IPS-18c (cell line): ENCODE results near the gene KIF5C.
"Not testable (repeated sequence)": the region's sequence is repeated elsewhere in the genome, so short reads cannot be mapped to it uniquely, and the experiment has no call there.

ENCODE experiments used
- H3K4me3 ChIP-seq: 2 replicates; pipeline ENCODE4 v1.7.0; 2013; ENCODE audit warnings: low read depth, mild to moderate bottlenecking, low read length, moderate library complexity; ENCODE audit not compliant: insufficient read depth
- H3K9me3 ChIP-seq: one replicate; pipeline ENCODE4 v1.6.1; 2013; ENCODE audit warnings: mild to moderate bottlenecking, low read length, moderate library complexity; ENCODE audit not compliant: control insufficient read depth, insufficient read depth

Gene KIF5C

GRCh38 chr2:148874868-148875341 is at the start of gene KIF5C:
Gene KIF5C (plus strand): TSS chr2:148875227. CDS start chr2:148875618, 391 bp downstream.
- Histone ChIP-seq H3K4me3 (peak within 1 kb of the TSS; percentile 76), H3K9me3 (no peaks in the 10 kb centered on the region)

- H3K9me3 ChIP-seq: no peaks in the 10 kb centered on the region
Observed at GRCh38 chr2:148826791-148827190, 48.2 kb upstream of the KIF5C start.

GRCh38 chr2:148828941-148829340 is 46.1 kb upstream of the KIF5C start:
- H3K9me3 ChIP-seq: no peaks in the 10 kb centered on the region
- H3K4me3 ChIP-seq: no peak overlapping the region

More at GRCh38 chr2:148826791-148827190, 48.2 kb upstream of the KIF5C start:
- no peak overlapping the region for H3K4me3 ChIP-seq

GRCh38 chr2:148829618-148830017 is 45.4 kb upstream of the KIF5C start:
- H3K9me3 ChIP-seq: no peaks in the 10 kb centered on the region
- H3K4me3 ChIP-seq: no peak overlapping the region

GRCh38 chr2:148832637-148833036 is 42.4 kb upstream of the KIF5C start:
- no peak overlapping the region for H3K4me3 ChIP-seq

GRCh38 chr2:148842050-148842449 is 33.0 kb upstream of the KIF5C start:
- Histone ChIP-seq H3K9me3 (no peaks in the 10 kb centered on the region), H3K4me3 (no peak overlapping the region)

More at GRCh38 chr2:148832637-148833036, 42.4 kb upstream of the KIF5C start:
- H3K9me3 ChIP-seq: no peaks in the 10 kb centered on the region

- Histone ChIP-seq H3K4me3 (no peak overlapping the region), H3K9me3 (no peaks in the 10 kb centered on the region)
Observed at GRCh38 chr2:148848146-148848545, 26.9 kb upstream of the KIF5C start.

- Histone ChIP-seq H3K4me3 (no peak overlapping the region), H3K9me3 (no peaks in the 10 kb centered on the region)
Observed at GRCh38 chr2:148853458-148853857, 21.6 kb upstream of the KIF5C start.

GRCh38 chr2:148860037-148860436 is 15.0 kb upstream of the KIF5C start:
- H3K9me3 ChIP-seq: no peaks in the 10 kb centered on the region

GRCh38 chr2:148861367-148861766 is 13.7 kb upstream of the KIF5C start:
- no peak overlapping the region for H3K4me3 ChIP-seq
- H3K9me3 ChIP-seq: no peaks in the 10 kb centered on the region

More at GRCh38 chr2:148860037-148860436, 15.0 kb upstream of the KIF5C start:
- no peak overlapping the region for H3K4me3 ChIP-seq

- H3K4me3 ChIP-seq, H3K9me3 ChIP-seq: not testable (repeated sequence)
Observed at GRCh38 chr2:148862478-148862877, 12.5 kb upstream of the KIF5C start.

- H3K9me3 ChIP-seq: no peaks in the 10 kb centered on the region
- no peak overlapping the region for H3K4me3 ChIP-seq
Observed at GRCh38 chr2:148865512-148865911, 9.5 kb upstream of the KIF5C start.

GRCh38 chr2:148866091-148866490 is 8.9 kb upstream of the KIF5C start:
- H3K9me3 ChIP-seq: no peaks in the 10 kb centered on the region
- no peak overlapping the region for H3K4me3 ChIP-seq

- H3K4me3 ChIP-seq: no peak overlapping the region
- no peaks in the 10 kb centered on the region for H3K9me3 ChIP-seq
Observed at GRCh38 chr2:148867079-148867769, 7.8 kb upstream of the KIF5C start.

GRCh38 chr2:148875387-148876051 is 492 bp downstream of the KIF5C start:
- Histone ChIP-seq H3K4me3 (peak overlapping the region; percentile 76), H3K9me3 (no peaks in the 10 kb centered on the region)

- Histone ChIP-seq H3K4me3 (peak overlapping the region; percentile 76), H3K9me3 (no peaks in the 10 kb centered on the region)
Observed at GRCh38 chr2:148876202-148876594, 1.2 kb downstream of the KIF5C start.

GRCh38 chr2:148876595-148877402 is 1.8 kb downstream of the KIF5C start:
- no peaks in the 10 kb centered on the region for H3K9me3 ChIP-seq
- H3K4me3 ChIP-seq: peak overlapping the region; percentile 76

GRCh38 chr2:148877403-148877740 is 2.3 kb downstream of the KIF5C start:
- H3K9me3 ChIP-seq: no peaks in the 10 kb centered on the region
- H3K4me3 ChIP-seq: 0 out of 2 replicates have a peak overlapping the region, but pooled peaks have one; percentile 76
